Mesenchymal stem cell (in vitro differentiated cells and primary cell): Measurements from ENCODE around the gene TMEM220. TPM values are rescaled to one million over a fixed set of nuclear protein-coding genes. Genes with fewer than 3 reads are reported as not detected.
A peak's percentile ranks its signal among the peaks of the same experiment; 100 is the strongest.

Source experiments
- DNase-seq: peaks from one replicate; pipeline ENCODE4 v3.0.0-alpha.2; 2013
- H2AFZ ChIP-seq: one replicate; pipeline ENCODE4 v1.6.1; 2013; ENCODE audit warnings: low read depth, mild to moderate bottlenecking, control low read depth, inconsistent platforms, low read length, moderate library complexity
- H2AK5ac ChIP-seq: 2 replicates; pipeline ENCODE4 v1.6.1; 2013; ENCODE audit warnings: low read length, moderate library complexity, mild to moderate bottlenecking, inconsistent platforms; ENCODE audit not compliant: severe bottlenecking
- H2BK120ac ChIP-seq: one replicate; pipeline ENCODE4 v1.6.1; 2013; ENCODE audit warnings: low read depth, mild to moderate bottlenecking, inconsistent platforms, low read length, moderate library complexity
- H2BK12ac ChIP-seq, 2 experiments: one replicate each; pipeline ENCODE4 v1.6.1; 2013; ENCODE audit warnings: inconsistent platforms in 2 of 2, low read length in 2 of 2, mild to moderate bottlenecking in 2 of 2, moderate library complexity in 2 of 2, control low read depth in 1 of 2
- H2BK15ac ChIP-seq: one replicate; pipeline ENCODE4 v1.6.1; 2013; ENCODE audit warnings: mild to moderate bottlenecking, low read depth, inconsistent platforms; ENCODE audit not compliant: poor library complexity, severe bottlenecking
- H2BK5ac ChIP-seq: 2 replicates; pipeline ENCODE4 v1.6.1; 2013; ENCODE audit warnings: low read depth, mild to moderate bottlenecking, low read length, control low read depth, inconsistent platforms; ENCODE audit not compliant: poor library complexity, severe bottlenecking
- H3K14ac ChIP-seq, 2 experiments: one replicate each; pipeline ENCODE4 v1.6.1; 2013; ENCODE audit warnings: inconsistent platforms in 2 of 2, low read length in 2 of 2, control low read depth in 1 of 2, mild to moderate bottlenecking in 1 of 2, moderate library complexity in 1 of 2
- H3K18ac ChIP-seq, 2 experiments: one replicate each; pipeline ENCODE4 v1.6.1; 2013; ENCODE audit warnings: inconsistent platforms in 2 of 2, low read length in 2 of 2, control low read depth in 1 of 2, low read depth in 1 of 2, mild to moderate bottlenecking in 1 of 2
- H3K23ac ChIP-seq, 2 experiments: one replicate each; pipeline ENCODE4 v1.6.1; 2013; ENCODE audit warnings: inconsistent platforms in 2 of 2, low read length in 2 of 2, mild to moderate bottlenecking in 2 of 2, moderate library complexity in 2 of 2, control low read depth in 1 of 2
- H3K27ac ChIP-seq: 2 replicates; pipeline ENCODE4 v1.5.1; 2013; ENCODE audit warnings: mild to moderate bottlenecking, moderate library complexity, low read length, control low read depth, inconsistent platforms; ENCODE audit not compliant: poor library complexity, severe bottlenecking
- H3K27me3 ChIP-seq, 2 experiments: 2 replicates each; pipeline versions ENCODE4 v1.6.1 to v1.7.0; 2013; ENCODE audit warnings: low read length in 2 of 2, mild to moderate bottlenecking in 2 of 2, moderate library complexity in 2 of 2, control low read depth in 1 of 2, inconsistent platforms in 1 of 2; ENCODE audit not compliant: control insufficient read depth in 1 of 2, insufficient read depth in 1 of 2
- H3K36me3 ChIP-seq, 2 experiments: 2 replicates each; pipeline versions ENCODE4 v1.6.1 to v1.7.0; 2013; ENCODE audit warnings: low read length in 2 of 2, control low read depth in 1 of 2, inconsistent platforms in 1 of 2, low read depth in 1 of 2, mild to moderate bottlenecking in 1 of 2; ENCODE audit not compliant: insufficient read depth in 2 of 2, control insufficient read depth in 1 of 2
- H3K4ac ChIP-seq, 2 experiments: one replicate each; pipeline ENCODE4 v1.6.1; 2013; ENCODE audit warnings: inconsistent platforms in 2 of 2, low read length in 2 of 2, mild to moderate bottlenecking in 2 of 2, moderate library complexity in 2 of 2, control low read depth in 1 of 2, low read depth in 1 of 2
- H3K4me1 ChIP-seq: 2 replicates; pipeline ENCODE4 v1.6.1; 2013; ENCODE audit warnings: low read depth, low read length, control low read depth; ENCODE audit not compliant: control insufficient read depth, insufficient read depth
- H3K4me2 ChIP-seq: 2 replicates; pipeline ENCODE4 v1.6.1; 2013; ENCODE audit warnings: low read length, mild to moderate bottlenecking, inconsistent platforms; ENCODE audit not compliant: poor library complexity, severe bottlenecking
- H3K4me3 ChIP-seq, 2 experiments: 2 replicates each; pipeline versions ENCODE4 v1.5.1 to v1.7.0; 2013; ENCODE audit warnings: low read length in 2 of 2, mild to moderate bottlenecking in 2 of 2, control low read depth in 1 of 2, low read depth in 1 of 2; ENCODE audit not compliant: insufficient read depth in 1 of 2
- H3K79me1 ChIP-seq: replicated peaks from 2 replicates; pipeline ENCODE4 v1.6.1; 2013; ENCODE audit warnings: mild to moderate bottlenecking, control low read depth, low read length, inconsistent platforms; ENCODE audit not compliant: poor library complexity, severe bottlenecking
- H3K9ac ChIP-seq: 2 replicates; pipeline ENCODE4 v1.7.0; 2013; ENCODE audit warnings: mild to moderate bottlenecking, low read length, moderate library complexity
- H3K9me3 ChIP-seq: 2 replicates; pipeline ENCODE4 v1.7.0; 2013; ENCODE audit warnings: mild to moderate bottlenecking, low read length; ENCODE audit not compliant: control insufficient read depth
- H4K8ac ChIP-seq: one replicate; pipeline ENCODE4 v1.6.1; 2013; ENCODE audit warnings: inconsistent platforms, mild to moderate bottlenecking, low read length, moderate library complexity
- H4K91ac ChIP-seq: one replicate; pipeline ENCODE4 v1.6.1; 2013; ENCODE audit warnings: mild to moderate bottlenecking, low read length, inconsistent platforms
- WGBS: methylation state at CpG from one replicate; pipeline ENCODE4 v1.1.7; 2013; ENCODE audit warnings: mixed read lengths; 5-methylcytosine and 5-hydroxymethylcytosine counted together
- polyA plus RNA-seq, 2 experiments: library from polyadenylated mRNA; stranded (reverse); fragments of 200-250 nt; gene quantifications; one replicate each; pipeline ENCODE4 v1.2.3, GENCODE V29; 2013

The TMEM220 gene
- polyA plus RNA-seq (2013, experiment 1 of 2) = 7.5 TPM
- 6.3 TPM for polyA plus RNA-seq (2013, experiment 2 of 2)

DNA sequence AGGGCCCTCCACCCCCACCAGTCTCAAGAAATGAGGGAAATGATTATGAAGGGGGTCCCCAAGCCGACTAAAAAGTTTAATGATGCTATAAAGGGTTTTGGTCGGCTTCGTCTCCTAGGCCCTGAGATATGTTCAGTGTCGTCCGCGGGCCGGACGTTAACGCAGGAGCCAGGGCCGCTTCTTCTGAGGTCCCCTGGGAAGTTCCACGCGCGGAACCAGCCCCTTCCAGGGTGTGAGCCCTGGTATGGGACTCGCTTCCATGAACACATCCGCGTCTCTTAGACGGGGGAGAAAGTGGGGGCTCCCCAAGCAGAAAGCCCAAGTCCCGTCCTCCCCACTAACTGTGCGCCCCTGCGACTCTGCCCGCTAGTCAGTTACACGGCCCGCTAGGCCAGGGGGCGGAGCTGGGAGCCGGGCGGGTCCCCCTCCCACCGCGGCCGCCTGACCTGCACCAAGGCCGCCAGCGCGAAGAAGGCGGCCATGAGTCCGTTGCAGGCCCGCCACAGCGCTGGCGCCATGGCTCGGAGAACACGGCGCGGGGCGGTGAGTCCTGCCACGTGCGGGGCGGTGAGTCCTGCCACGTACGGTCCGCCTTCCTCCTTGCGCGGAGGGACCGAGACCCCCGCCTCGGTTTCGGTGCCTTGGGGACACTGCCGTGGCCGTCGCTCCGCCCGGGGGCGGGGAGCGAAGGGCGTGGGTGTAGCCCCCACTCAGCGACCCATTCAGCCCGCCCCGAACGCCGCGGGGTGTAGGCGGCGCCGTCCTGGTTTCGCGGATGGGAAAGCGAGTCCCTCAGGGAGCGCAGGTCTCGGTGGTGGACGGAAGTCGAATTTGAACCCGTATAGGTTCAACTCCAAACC, at the start of gene TMEM220:
Gene TMEM220, minus strand, starts transcription at position 690 of the 860 bp plus-strand sequence. Its CDS starts 172 bp downstream, at position 518.
- no peaks in the 10 kb centered on the region for H3K27me3 ChIP-seq
- peak within 1 kb of the TSS; percentile 81 for H2AFZ ChIP-seq
- no peaks in the 10 kb centered on the region for H3K79me1 ChIP-seq
- H2BK15ac ChIP-seq = peak within 1 kb of the TSS; percentile 87
- H3K4me2 ChIP-seq = peak within 1 kb of the TSS; percentile 82
- H3K4me3 ChIP-seq = peak within 1 kb of the TSS; percentile 81 to 89
- no peak within 1 kb of the TSS for H2BK5ac ChIP-seq
- DNase-seq = peak; percentile 82
- peak within 1 kb of the TSS; percentile 99 for H4K91ac ChIP-seq
- peak within 1 kb of the TSS in 1 of 2 experiments; percentile 100 for H3K14ac ChIP-seq
- H3K9me3 ChIP-seq = no peaks in the 10 kb centered on the region
- peak within 1 kb of the TSS; percentile 90 for H3K9ac ChIP-seq
- peak within 1 kb of the TSS; percentile 99 for H4K8ac ChIP-seq
- peaks cover 0 to 28% of the 10 kb centered on the region in 2 experiments for H3K36me3 ChIP-seq
- peaks cover 6% of the 10 kb centered on the region for H3K4me1 ChIP-seq
- peak within 1 kb of the TSS; percentile 84 to 94 for H3K4ac ChIP-seq
- H2BK12ac ChIP-seq = peak within 1 kb of the TSS; percentile 83 to 98
- H3K23ac ChIP-seq = no peak within 1 kb of the TSS
- WGBS = 10% methylated on average over 46 of the region's 79 CpGs
- H2BK120ac ChIP-seq = peak within 1 kb of the TSS; percentile 95
- H3K18ac ChIP-seq = peak within 1 kb of the TSS; percentile 93 to 100
- no peak within 1 kb of the TSS for H2AK5ac ChIP-seq
- peak within 1 kb of the TSS; percentile 36 for H3K27ac ChIP-seq

DNA sequence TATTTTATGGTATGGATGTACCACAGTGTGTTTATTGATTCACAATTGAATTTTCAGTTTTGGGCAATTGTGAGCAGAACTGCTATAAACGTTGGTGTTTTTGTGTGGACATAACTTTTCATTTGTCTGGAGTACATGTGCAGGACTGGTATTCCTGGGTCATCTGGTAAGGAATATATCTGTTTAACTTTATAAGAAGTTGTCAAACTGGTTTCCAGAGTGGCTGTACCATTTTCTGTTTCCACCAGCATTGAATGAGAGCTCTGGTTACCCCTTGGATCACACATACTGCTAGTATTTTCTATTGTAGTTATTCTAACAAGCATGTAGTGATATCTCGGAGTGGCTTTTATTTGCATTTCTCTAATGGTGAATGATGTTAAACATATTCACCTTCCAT, 49.8 kb upstream of the TMEM220 start:
- H3K27me3 ChIP-seq = no peaks in the 10 kb centered on the region
- 52% methylated on average over 1 of the region's 2 CpGs for WGBS

DNA sequence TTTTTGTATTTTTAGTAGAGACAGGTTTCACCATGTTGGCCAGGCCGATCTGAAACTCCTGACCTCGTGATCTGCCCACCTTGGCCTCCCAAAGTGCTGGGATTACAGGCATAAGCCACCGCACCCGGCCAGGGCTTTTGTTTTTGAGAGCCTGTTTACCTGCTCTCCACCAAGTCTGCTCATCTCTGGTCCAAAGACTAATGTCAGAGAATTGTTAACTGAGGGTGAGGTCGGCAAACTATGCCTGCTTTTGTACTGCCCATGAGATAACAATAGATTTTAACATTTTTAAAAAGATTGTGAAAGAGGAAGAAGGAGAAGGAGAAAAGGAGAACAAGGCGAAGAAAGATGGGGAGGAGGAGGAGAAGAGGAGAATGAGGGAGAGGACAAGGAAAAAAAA, 48.1 kb upstream of the TMEM220 start:
- Histone ChIP-seq H3K14ac (no peak overlapping the region), H3K23ac (no peak overlapping the region), H2BK15ac (no peak overlapping the region), H3K4me2 (no peak overlapping the region), H2BK5ac (no peak overlapping the region), H3K79me1 (no peaks in the 10 kb centered on the region), H3K27me3 (no peaks in the 10 kb centered on the region), H2BK12ac (no peak overlapping the region), H2BK120ac (no peak overlapping the region), H3K4me1 (no peaks in the 10 kb centered on the region), H3K4me3 (no peak overlapping the region), H2AFZ (no peak overlapping the region), H3K27ac (no peak overlapping the region), H2AK5ac (no peak overlapping the region), H4K91ac (no peak overlapping the region), H3K36me3 (no peaks in the 10 kb centered on the region), H3K9ac (no peak overlapping the region), H3K9me3 (peaks cover 7% of the 10 kb centered on the region), H3K4ac (no peak overlapping the region), H4K8ac (no peak overlapping the region), H3K18ac (no peak overlapping the region)
- DNase-seq = no peak
- 73% methylated on average over 5 of the region's 6 CpGs for WGBS

More for the DNA sequence above, 49.8 kb upstream of the TMEM220 start:
- Histone ChIP-seq H2BK5ac (no peak overlapping the region), H2AK5ac (no peak overlapping the region), H3K18ac (no peak overlapping the region), H3K36me3 (no peaks in the 10 kb centered on the region), H3K9me3 (peaks cover 7% of the 10 kb centered on the region), H3K4me3 (no peak overlapping the region), H3K27ac (no peak overlapping the region), H4K91ac (no peak overlapping the region), H4K8ac (no peak overlapping the region), H3K23ac (no peak overlapping the region), H2BK12ac (no peak overlapping the region), H3K9ac (no peak overlapping the region), H3K14ac (no peak overlapping the region), H3K4me2 (no peak overlapping the region), H2BK120ac (no peak overlapping the region), H3K4me1 (no peaks in the 10 kb centered on the region), H2AFZ (no peak overlapping the region), H2BK15ac (no peak overlapping the region), H3K79me1 (no peaks in the 10 kb centered on the region), H3K4ac (no peak overlapping the region)
- no peak for DNase-seq

DNA sequence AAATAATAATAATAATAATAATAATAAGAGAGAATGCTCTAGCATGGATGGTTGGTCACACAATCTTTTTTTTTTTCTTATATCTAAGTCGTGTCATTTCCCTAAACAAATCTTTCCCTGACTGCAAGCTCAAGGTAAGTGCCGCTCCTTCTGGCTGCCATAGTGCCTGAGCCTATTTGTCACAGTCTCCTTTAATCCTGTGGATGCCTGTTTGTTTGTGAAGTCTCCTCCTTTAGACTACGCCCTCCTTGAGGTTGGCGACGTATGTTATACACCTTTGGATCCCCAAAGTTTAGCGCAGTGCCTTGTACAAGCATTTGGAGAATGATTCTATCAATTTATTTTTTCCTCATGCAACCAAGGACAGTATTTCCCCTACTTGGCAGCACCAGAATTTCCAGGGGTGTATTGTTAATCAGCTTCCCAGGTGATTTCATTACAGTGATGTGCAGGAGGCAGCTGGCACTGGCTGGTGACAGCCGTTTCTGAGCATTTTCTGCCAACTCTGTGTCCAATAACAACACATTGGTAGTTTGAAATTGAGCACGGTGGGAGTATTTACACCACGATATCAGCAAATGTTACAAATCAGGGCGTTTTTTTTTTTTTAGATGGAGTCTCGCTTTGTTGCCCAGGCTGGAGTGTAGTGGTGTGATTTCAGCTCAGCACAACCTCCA, 47.4 kb upstream of the TMEM220 start:
- H3K79me1 ChIP-seq = no peaks in the 10 kb centered on the region
- H2BK12ac ChIP-seq = no peak overlapping the region
- peak overlapping the region; percentile 34 for H3K4me2 ChIP-seq
- no peak overlapping the region for H4K91ac ChIP-seq
- H3K27ac ChIP-seq = no peak overlapping the region
- H3K9ac ChIP-seq = no peak overlapping the region
- H3K23ac ChIP-seq = no peak overlapping the region
- no peak overlapping the region for H2BK15ac ChIP-seq
- no peaks in the 10 kb centered on the region for H3K27me3 ChIP-seq
- 89% methylated on average over 9 of the region's 11 CpGs for WGBS
- H3K36me3 ChIP-seq = no peaks in the 10 kb centered on the region
- no peaks in the 10 kb centered on the region for H3K4me1 ChIP-seq
- no peak overlapping the region for H2AK5ac ChIP-seq
- no peak overlapping the region for H3K4ac ChIP-seq
- no peak overlapping the region for H3K4me3 ChIP-seq
- no peak for DNase-seq
- no peak overlapping the region for H2BK5ac ChIP-seq
- no peak overlapping the region for H3K14ac ChIP-seq
- H4K8ac ChIP-seq = no peak overlapping the region
- H2AFZ ChIP-seq = no peak overlapping the region
- no peak overlapping the region for H3K18ac ChIP-seq
- peaks cover 6% of the 10 kb centered on the region for H3K9me3 ChIP-seq
- H2BK120ac ChIP-seq = no peak overlapping the region
